Measurements from ENCODE around the gene FBXW10B.
"Not testable (repeated sequence)": the region's sequence is repeated elsewhere in the genome, so short reads cannot be mapped to it uniquely, and the experiment has no call there.

DNA sequence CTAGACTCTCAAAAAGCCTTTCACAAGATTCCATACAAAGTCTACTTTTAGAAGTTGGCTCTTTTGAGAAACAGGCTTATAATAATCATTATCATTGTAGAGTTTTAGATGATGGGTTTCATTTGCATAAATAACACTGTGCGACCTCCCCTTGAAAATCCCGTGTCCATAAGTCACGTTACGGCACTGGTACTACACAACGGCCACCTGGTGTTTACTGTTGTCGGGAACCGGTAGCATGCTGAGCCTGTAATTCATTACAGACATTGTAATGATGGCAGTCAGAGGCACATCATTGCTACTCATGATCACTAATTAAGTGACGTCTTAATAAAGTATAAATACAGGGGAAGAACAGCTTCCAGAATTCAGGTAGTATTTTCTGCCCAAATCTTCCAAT, 31.5 kb downstream of the FBXW10B start:
- not testable (repeated sequence) for TF ChIP-seq YY1 (IDR thresholded peaks at IDR 0.05; ENCODE audit: insufficient read depth, insufficient read length); SUZ12 (IDR thresholded peaks at IDR 0.05; ENCODE audit: extremely low read depth, insufficient read depth, insufficient read length)

All from NT2/D1 (cell line).